Activated B cell treated with CpG ODN at 0.5 μM for 24 hours (primary cell): ENCODE data around the gene CCDC136. TPM values are rescaled to one million over a fixed set of nuclear protein-coding genes. Genes with fewer than 3 reads are reported as not detected.

Experiments used
- ATAC-seq: fragments of 200-7000 bp; cut with Tn5 transposase; one replicate; pipeline ENCODE4 v1.10.0; 2021; ENCODE audit warnings: low read depth, mild to moderate bottlenecking, moderate library complexity
- CTCF ChIA-PET: fragments of 350-600 bp; sonication (Branson Sonifier 250); formaldehyde crosslinking; loops from one replicate; lab custom pipeline; 2021; ENCODE audit warnings: antibody characterized with exemption; lab: Charles Lee
- POLR2A ChIA-PET: fragments of 350-600 bp; sonication (Branson Sonifier 250); formaldehyde crosslinking; loops from one replicate; lab custom pipeline; 2021; ENCODE audit warnings: antibody characterized with exemption; lab: Charles Lee
- DNase-seq: peaks from one replicate; pipeline ENCODE4 v3.0.0; 2022
- H3K27ac Mint-ChIP-seq: one replicate; pipeline ENCODE4 v1.8.0; 2020; ENCODE audit warnings: mixed read lengths
- H3K27me3 Mint-ChIP-seq: one replicate; pipeline ENCODE4 v1.8.0; 2021; ENCODE audit warnings: mixed read lengths
- H3K36me3 Mint-ChIP-seq: one replicate; pipeline ENCODE4 v1.8.0; 2021; ENCODE audit warnings: low read depth, mixed read lengths
- H3K4me1 Mint-ChIP-seq: one replicate; pipeline ENCODE4 v1.8.0; 2021; ENCODE audit warnings: mixed read lengths
- H3K4me3 Mint-ChIP-seq: one replicate; pipeline ENCODE4 v1.8.0; 2020; ENCODE audit warnings: mild to moderate bottlenecking, mixed read lengths
- H3K9me3 Mint-ChIP-seq: one replicate; pipeline ENCODE4 v1.8.0; 2020; ENCODE audit warnings: mixed read lengths
- CTCF ChIP-seq: fragments of 200-600 bp; IDR thresholded peaks from one replicate; pipeline ENCODE4 v1.8.0; 2022; ENCODE audit warnings: antibody characterized with exemption, mild to moderate bottlenecking
- intact Hi-C: fragments of 100-400 bp; cut with micrococcal nuclease; formaldehyde crosslinking; loops from one replicate; pipeline ENCODE4 v1.15.1; 2024
- total RNA-seq: library from RNA; stranded (reverse); gene quantifications from 2 replicates; pipeline ENCODE4 v1.2.3, GENCODE V29; 2022

The CCDC136 gene
- 4.8 and 5.1 TPM in 2 replicates for total RNA-seq

- peak; percentile 91 for ATAC-seq
- intact Hi-C loops = loop anchor here (1.0 to 5.0 kb wide), 3 partner anchors 52 to 146 kb away; partner anchors contain the start of genes ATP6V1F, CALU and IRF5
- H3K36me3 Mint-ChIP-seq = no peaks in the 10 kb centered on the region
- H3K4me1 Mint-ChIP-seq = peaks cover 10% of the 10 kb centered on the region
- DNase-seq = peak; percentile 71
- H3K27me3 Mint-ChIP-seq = no peaks in the 10 kb centered on the region
- POLR2A ChIA-PET = interaction anchor here (0.7 to 1.1 kb wide), 4 partner anchors 9 to 72 kb away, joined by 3 read pairs; no protein-coding TSS in a partner anchor
- H3K27ac Mint-ChIP-seq = no peak within 1 kb of the TSS
- no peaks in the 10 kb centered on the region for H3K9me3 Mint-ChIP-seq
- TF ChIP-seq CTCF = no peak
- CTCF ChIA-PET = no interaction called here
- H3K4me3 Mint-ChIP-seq = peak within 1 kb of the TSS; percentile 87
Observed at GRCh38 chr7:128791121-128791971, at the start of gene CCDC136. Gene CCDC136, plus strand, starts transcription at chr7:128791968. Its CDS starts 444 bp downstream, at chr7:128792412.

- Mint-ChIP-seq H3K9me3 (no peaks in the 10 kb centered on the region), H3K4me1 (peaks cover 33% of the 10 kb centered on the region), H3K4me3 (no peak overlapping the region), H3K27ac (no peak overlapping the region), H3K27me3 (no peaks in the 10 kb centered on the region), H3K36me3 (peaks cover 14% of the 10 kb centered on the region)
- ATAC-seq = no peak
- CTCF ChIA-PET = no interaction called here
- no peak for DNase-seq
- intact Hi-C loops = no loop called here
- TF ChIP-seq CTCF = no peak
- POLR2A ChIA-PET = no interaction called here
Observed at GRCh38 chr7:128742206-128742605, 49.6 kb upstream of the CCDC136 start.

- Mint-ChIP-seq H3K36me3 (peaks cover 22% of the 10 kb centered on the region), H3K27me3 (no peaks in the 10 kb centered on the region), H3K9me3 (no peaks in the 10 kb centered on the region), H3K4me1 (peaks cover 28% of the 10 kb centered on the region), H3K27ac (no peak overlapping the region), H3K4me3 (no peak overlapping the region)
- DNase-seq (no peak), ATAC-seq (no peak)
- TF ChIP-seq CTCF = no peak
- ChIA-PET POLR2A (no interaction called here), CTCF (interaction anchor here (0.6 kb wide), 1 partner anchor 10 kb away, joined by 3 read pairs; no protein-coding TSS in a partner anchor)
- intact Hi-C loops = no loop called here
Observed at GRCh38 chr7:128743112-128743772, 48.5 kb upstream of the CCDC136 start.

- H3K9me3 Mint-ChIP-seq = no peaks in the 10 kb centered on the region
- no peak overlapping the region for H3K4me3 Mint-ChIP-seq
- intact Hi-C loops = no loop called here
- DNase-seq = no peak
- no peaks in the 10 kb centered on the region for H3K27me3 Mint-ChIP-seq
- no peak overlapping the region for H3K27ac Mint-ChIP-seq
- CTCF ChIA-PET = no interaction called here
- TF ChIP-seq CTCF = no peak
- ATAC-seq = no peak
- POLR2A ChIA-PET = no interaction called here
- peaks cover 29% of the 10 kb centered on the region for H3K36me3 Mint-ChIP-seq
- peaks cover 22% of the 10 kb centered on the region for H3K4me1 Mint-ChIP-seq
Observed at GRCh38 chr7:128744366-128744905, 47.3 kb upstream of the CCDC136 start.

- ChIA-PET CTCF (no interaction called here), POLR2A (no interaction called here)
- Mint-ChIP-seq H3K36me3 (peaks cover 37% of the 10 kb centered on the region), H3K27me3 (no peaks in the 10 kb centered on the region), H3K9me3 (no peaks in the 10 kb centered on the region), H3K4me1 (peaks cover 14% of the 10 kb centered on the region), H3K4me3 (no peak overlapping the region), H3K27ac (no peak overlapping the region)
- no peak for TF ChIP-seq CTCF
- intact Hi-C loops = no loop called here
- no peak for DNase-seq
- no peak for ATAC-seq
Observed at GRCh38 chr7:128745706-128746105, 46.1 kb upstream of the CCDC136 start.
